ENCODE measurements around the gene FLRT1.

DNA sequence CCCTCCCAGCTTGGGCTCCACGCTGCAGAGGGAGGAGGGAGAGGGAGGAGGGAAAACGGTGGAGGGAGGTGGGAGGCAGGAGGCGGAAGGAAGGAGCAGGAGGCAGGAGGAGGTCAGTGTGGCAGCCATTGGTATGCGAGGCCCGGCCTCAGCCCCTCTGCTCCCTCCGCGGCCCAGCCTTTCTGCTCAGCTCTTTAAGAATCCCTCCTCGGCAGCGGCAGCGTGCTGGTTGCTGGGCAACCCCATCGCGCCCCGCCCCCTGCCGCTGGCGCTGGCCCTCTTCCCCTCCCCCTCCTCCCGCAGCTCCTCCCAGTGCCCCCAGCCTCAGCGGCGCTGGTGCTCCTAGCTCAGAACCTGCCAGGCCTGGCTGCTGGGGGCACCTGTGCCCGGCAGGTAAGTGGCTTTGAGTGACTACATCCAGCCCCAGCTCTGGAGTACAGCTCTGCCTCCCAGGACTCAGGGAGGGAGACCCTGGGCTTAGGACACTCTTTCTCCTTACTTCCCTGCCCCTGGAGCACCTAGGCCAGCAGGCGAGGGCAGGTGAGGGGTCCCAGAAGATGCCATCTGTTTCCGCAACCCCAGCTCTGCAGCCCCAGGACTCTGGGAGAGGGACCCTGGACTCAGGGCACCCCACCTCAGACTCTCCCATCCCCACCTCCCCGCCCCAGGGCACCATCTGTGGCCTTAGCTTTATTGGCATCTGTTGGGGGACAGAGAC lies 7.2 kb upstream of the FLRT1 start:
- no peak for TF ChIP-seq EP300 (IDR thresholded peaks at IDR 0.05)
- no peak for TF ChIP-seq MAX (IDR thresholded peaks at IDR 0.05)
- no peak for TF ChIP-seq CTCF (IDR thresholded peaks at IDR 0.05)
- no peak for TF ChIP-seq POLR2A (IDR thresholded peaks at IDR 0.05; ENCODE audit: low read length)
- no peak for TF ChIP-seq RFX5 (IDR thresholded peaks at IDR 0.05)
- TF ChIP-seq, protein P1, sequence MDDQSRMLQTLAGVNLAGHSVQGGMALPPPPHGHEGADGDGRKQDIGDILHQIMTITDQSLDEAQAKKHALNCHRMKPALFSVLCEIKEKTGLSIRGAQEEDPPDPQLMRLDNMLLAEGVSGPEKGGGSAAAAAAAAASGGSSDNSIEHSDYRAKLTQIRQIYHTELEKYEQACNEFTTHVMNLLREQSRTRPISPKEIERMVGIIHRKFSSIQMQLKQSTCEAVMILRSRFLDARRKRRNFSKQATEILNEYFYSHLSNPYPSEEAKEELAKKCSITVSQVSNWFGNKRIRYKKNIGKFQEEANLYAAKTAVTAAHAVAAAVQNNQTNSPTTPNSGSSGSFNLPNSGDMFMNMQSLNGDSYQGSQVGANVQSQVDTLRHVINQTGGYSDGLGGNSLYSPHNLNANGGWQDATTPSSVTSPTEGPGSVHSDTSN (IDR thresholded peaks at IDR 0.05) = no peak
- no peak for TF ChIP-seq SMC3 (IDR thresholded peaks at IDR 0.05)
- no peak for TF ChIP-seq E2F6 (IDR thresholded peaks at IDR 0.05; ENCODE audit: borderline replicate concordance, low read depth)
- TF ChIP-seq ZSCAN20 (CRISPR knock-in tag; IDR thresholded peaks at IDR 0.05) = no peak

All from A549 (cell line).